Renal pelvis (tissue), 4 donors: ENCODE data around the gene RNF20. TPM values are rescaled to one million over a fixed set of nuclear protein-coding genes. Genes with fewer than 3 reads are reported as not detected.
"Not testable (repeated sequence)": the region's sequence is repeated elsewhere in the genome, so short reads cannot be mapped to it uniquely, and the experiment has no call there.

ENCODE experiments used
- DNase-seq: peaks from one replicate; pipeline ENCODE4 v3.0.0-alpha.2; 2013
- polyA plus RNA-seq, 3 donors: library from polyadenylated mRNA; unstranded; fragments of 120-200 nt; gene quantifications; one replicate each; pipeline ENCODE4 v1.2.1, GENCODE V29; 2013; ENCODE audit not compliant: insufficient read length in 3 of 3

The RNF20 gene
- polyA plus RNA-seq, 3 donors: 56.2 to 70.5 (median 60.6) TPM

- DNase-seq: no peak
These were observed 6.6 kb upstream of the RNF20 start for GRCh38 chr9:101527066-101527465.

- DNase-seq: no peak
These were observed 5.6 kb upstream of the RNF20 start for GRCh38 chr9:101528015-101528414.

DNA sequence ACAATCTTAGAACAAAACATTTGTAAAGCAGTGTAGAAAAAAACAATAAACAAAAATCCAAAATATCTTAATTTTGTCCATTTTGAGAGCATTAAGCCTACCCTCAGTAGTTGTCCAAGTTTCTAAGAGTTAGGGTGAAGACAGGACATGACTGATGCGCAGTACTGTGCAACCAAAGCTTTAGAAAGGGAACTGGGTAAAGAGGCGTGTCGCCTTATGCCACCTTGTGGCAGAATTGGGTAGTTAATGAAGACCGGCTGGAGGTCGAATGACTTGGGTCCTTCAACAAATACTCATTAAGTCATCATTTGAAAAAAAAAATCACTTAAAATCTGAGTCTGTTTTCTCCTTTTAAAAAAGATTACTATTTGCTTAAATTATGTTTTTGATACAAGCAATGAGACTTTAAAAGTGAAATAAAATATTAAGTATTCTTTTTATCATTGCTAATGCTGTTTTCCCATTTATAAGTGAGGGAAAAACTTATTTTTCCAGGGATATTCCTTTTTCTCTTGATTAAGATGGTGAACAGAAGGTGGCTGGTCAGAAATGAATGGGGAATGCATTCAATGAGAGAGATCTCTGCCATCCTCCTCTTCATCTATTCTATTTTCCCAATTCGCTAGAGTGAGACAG is 3.5 kb upstream of the RNF20 start:
- DNase-seq: peak; percentile 63

DNA sequence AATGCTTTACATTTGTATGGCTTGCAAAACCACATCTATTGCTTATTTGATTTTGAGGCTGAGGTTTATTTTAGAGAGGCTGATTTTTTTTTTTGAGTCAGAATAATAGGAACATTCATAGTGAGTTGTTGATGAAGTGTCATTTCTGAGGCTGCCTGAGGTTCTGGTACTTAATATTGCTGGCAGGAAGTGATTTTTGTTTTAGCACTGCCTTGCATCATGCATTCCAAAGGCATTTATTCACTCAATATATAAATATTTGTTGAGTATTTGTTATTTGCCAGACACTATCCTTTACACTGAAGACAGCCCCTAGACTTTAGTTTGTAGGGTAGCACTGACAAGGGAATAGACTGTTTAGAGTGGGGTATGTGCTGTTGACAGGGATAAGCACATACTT is 2.7 kb downstream of the RNF20 start:
- no peak for DNase-seq

GRCh38 chr9:101536938-101537337 is 3.3 kb downstream of the RNF20 start:
- DNase-seq: peak; percentile 57

DNA sequence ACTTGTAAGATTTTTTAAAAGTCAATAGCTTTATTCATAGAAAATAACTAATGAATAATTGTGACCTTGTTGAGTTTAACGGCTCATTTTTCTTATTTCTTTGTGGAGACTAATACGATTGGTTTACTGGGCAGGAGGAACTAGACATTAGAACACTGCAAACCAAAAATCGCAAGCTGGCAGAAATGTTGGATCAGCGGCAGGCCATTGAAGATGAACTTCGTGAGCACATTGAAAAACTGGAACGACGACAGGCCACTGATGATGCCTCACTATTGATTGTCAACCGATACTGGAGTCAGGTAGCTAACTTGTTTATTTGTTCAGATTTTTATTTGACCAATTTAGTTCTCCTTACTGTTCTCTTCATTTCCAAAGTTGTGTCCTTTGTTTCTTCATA is 6.4 kb downstream of the RNF20 start:
- DNase-seq: no peak

DNA sequence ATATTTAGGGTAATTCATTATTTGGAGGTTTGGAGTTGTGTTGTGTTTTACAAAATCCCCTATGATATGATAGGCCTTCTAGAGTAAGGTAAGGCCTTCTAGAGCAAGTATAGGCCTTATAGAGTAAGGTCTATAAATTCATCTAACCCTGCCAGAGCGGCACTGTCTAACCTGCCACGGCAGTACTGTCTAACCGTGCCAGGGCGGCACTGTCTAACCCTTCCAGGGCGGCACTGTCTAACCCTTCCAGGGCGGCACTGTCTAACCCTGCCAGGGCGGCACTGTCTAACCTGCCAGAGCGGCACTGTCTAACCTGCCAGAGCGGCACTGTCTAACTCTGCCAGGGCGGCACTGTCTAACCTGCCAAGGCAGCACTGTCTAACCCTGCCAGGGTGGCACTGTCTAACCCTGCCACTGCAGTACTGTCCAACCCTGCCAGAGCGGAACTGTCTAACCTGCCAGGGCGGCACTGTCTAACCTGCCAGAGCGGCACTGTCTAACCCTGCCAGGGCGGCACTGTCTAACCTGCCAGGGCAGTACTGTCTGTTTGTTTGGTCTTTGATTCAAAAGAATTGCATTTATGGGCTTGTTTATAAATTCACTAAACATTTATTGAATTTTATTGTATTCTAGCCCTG is 9.6 kb downstream of the RNF20 start:
- no peak for DNase-seq

DNA sequence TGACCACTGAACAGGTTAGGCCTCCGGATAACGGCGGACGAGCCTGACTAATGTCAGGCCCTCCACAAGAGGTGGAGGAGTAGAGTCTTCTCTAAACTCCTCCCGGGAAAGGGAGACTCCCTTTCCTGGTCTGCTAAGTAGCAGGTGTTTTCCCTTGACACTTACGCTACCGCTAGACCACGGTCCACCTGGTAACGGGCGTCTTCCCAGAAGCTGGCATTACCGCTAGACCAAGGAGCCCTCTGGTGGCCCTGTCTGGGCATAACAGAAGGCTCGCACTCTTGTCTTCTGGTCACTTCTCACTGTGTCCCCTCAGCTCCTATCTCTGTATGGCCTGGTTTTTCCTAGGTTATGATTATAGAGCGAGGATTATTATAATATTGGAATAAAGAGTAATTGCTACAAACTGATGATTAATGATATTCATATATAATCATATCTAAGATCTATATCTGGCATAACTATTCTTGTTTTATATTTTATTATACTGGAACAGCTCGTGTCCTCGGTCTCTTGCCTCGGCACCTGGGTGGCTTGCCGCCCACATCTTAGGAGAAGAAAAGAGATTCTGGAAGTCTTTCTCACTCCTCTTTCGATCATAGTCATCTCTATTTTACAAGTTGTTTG is 15.9 kb downstream of the RNF20 start:
- DNase-seq: not testable (repeated sequence)

- no peak for DNase-seq
These were observed 28.1 kb downstream of the RNF20 start for GRCh38 chr9:101561740-101562139.

DNA sequence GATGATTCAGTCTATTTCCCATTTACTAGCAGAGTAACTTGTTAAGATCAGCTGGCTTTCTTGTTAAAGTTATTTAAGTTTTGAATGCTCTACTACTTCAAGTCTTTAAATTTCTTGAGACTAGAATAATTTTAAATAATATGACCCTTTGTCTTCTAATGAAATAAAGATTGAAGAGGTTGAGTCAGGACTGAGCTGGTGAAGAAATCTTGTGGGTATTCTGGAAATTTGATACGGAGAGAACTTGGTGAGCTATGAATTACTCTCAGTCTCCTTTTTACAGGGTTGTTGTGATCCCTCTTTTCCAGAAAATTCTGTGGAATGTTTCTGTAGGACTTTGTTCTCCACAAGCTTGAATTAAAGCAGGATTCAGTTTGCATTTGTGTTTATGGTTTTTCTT is 29.3 kb downstream of the RNF20 start:
- DNase-seq: no peak

GRCh38 chr9:101564252-101564651 is 30.6 kb downstream of the RNF20 start:
- no peak for DNase-seq

DNA sequence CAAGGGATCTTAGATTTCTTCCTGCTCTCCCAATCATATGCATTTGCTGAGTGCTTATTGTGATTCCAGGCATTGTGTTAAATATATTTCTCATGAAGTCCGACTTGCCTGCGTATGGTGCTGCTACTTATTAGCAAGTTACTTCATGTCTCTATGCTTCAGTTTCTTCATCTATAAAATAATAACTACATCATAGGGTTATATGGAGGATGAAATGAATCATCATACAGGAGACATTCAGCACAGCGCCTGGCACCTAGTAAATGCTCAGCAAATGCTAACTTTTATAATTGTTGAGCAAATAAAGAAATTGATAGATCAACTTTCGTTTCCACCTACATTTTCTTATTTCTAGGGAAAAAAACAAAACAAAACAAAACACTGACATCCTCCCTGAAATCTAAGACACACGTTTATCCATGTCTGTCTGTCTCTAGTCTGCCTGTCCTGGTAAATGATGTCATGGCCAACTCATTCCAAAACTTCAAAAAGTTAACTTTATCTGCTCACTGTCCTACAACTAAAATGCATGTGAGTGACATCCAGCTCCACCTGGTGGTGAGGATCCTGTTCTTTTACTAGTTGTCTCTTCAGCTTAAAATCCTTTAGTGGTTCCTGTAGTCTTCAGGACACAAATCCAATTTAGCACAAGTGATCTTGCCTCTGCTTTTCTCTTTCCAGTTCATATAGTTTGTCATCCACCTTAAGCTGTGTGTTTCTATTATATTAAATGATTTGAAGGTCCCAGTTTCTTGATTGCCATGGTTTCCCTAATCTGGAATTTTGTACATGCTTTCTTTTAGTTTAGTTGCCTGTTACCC is 33.5 kb downstream of the RNF20 start:
- no peak for DNase-seq

DNA sequence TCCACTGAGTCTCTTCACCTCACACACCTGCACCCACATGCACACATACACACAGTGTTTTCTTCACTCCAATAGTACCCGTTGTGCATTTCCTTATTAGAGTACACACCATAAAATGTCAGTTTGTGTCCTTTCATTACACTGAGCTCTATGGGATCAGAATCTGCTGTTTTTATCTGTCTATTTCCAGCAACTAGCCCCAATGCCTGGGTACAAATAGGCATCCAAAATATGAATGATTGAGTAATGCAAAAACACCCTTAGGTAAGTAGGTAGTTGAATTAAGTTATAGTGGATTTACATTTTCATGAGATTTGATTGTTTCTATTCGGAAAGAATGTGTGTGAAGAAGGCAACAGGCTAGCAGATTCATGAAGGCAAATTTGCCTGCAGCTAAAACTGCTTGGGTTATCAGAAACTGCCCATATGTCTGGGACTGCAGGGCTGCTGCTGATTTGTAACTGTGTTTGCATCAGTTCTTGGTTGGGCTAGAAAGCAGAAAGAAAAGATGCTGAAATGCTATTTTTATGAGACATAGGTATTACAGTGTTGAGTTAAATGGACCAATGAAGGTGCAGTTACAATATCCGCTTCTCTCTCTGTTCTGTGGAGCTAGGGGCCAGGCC is 34.2 kb downstream of the RNF20 start:
- DNase-seq: no peak

- DNase-seq: no peak
These were observed 36.3 kb downstream of the RNF20 start for GRCh38 chr9:101569741-101570501.

DNA sequence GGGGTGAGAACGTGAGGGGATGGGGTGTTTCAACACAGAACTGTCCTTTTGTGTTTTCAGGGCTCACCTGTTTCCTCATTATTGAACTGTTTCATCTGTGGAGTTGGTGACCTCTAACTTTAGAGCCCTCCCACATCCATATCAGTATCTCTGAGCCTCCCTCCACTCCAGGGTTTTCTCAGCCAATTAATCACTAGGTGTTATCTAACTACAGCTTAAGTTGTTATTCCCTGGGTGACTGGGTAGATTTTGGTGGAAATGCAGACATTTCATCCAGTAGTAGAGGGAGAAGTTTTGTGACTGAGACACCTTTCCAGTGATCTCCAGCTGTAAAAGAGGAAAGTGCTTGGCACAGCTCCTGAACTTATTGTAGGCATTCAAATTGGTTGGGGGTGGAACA is 37.5 kb downstream of the RNF20 start:
- no peak for DNase-seq

GRCh38 chr9:101572316-101572715 is 38.7 kb downstream of the RNF20 start:
- no peak for DNase-seq

- no peak for DNase-seq
These were observed 41.2 kb downstream of the RNF20 start for GRCh38 chr9:101574731-101575333.

DNA sequence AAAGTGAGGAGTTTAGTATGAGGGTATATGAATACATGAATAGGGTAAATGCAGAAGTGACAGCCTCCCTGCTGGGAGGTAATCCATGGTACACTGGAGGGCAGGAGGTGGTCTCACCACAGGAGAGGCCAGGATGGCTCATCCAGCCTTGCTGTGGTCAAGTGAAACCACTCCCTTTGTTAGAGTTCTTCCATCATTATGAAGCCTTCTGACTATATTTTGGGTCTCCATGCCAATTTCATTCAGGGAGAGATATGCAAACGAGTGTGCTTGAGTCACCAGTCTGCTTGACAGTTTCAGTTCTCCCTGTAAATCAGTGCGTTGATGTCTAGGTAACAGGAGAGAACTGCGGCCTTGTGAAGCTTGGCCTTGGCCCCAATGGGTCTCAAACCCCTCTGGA is 44.7 kb downstream of the RNF20 start:
- DNase-seq: no peak

DNA sequence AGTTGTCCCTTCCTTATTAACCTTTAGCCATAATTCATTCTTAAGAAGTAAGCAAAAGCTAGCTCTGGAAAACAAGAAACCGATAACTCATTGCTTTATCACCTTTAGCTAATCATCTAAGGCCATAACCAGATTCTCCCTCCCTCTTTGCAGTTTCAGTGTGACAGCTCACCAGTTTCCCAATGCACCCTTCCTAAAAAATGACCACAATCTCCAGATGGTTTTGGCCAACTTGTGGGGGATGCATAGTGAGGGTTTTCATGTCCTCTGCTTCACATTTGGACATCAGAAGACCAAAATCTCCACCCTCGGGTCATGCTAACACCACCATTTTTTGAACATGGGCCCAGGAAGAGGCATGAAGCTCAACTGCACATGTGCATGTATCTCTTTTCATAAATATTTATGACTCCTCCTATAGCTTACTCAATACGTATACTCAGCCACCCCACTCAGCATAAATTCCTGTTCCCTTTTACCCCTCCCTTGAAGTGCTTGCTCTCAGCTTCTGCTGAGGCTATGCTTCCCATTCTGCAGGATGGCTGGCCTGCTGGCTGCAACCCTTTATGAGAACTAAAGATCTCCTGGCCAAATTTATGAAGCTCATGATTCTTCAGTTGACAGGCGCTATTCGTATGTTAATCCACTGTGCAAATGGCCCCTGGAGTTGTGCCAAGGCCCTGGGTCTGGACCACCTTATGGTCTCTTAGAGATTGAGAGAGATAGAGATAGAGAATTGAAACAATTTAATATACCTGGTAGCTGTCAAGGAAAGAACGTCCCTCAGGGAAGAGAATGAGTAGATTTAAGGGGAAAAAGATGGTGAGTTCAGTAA is 46.3 kb downstream of the RNF20 start:
- no peak for DNase-seq

- no peak for DNase-seq
These were observed 48.9 kb downstream of the RNF20 start for GRCh38 chr9:101582553-101582952.
